Measurements from ENCODE around the gene PEDS1.

GRCh38 chr20:50115591-50116367, 37.7 kb downstream of the PEDS1 start:
- TF ChIP-seq POLR2A (IDR thresholded peaks at IDR 0.05; ENCODE audit: low read depth, low read length) (peak; percentile 67; the same call in 1 of the 2 replicates), POLR2AphosphoS5 (IDR thresholded peaks at IDR 0.05; ENCODE audit: low read depth, low read length) (peak; percentile 66; the same call in 1 of the 2 replicates), TAF1 (IDR thresholded peaks at IDR 0.05; ENCODE audit: borderline replicate concordance, low read depth, low read length) (no peak)
